ENCODE measurements around the gene ZCCHC12.
A peak's percentile ranks its signal among the peaks of the same experiment; 100 is the strongest.
"Not testable (repeated sequence)": the region's sequence is repeated elsewhere in the genome, so short reads cannot be mapped to it uniquely, and the experiment has no call there.

Gene ZCCHC12

DNA sequence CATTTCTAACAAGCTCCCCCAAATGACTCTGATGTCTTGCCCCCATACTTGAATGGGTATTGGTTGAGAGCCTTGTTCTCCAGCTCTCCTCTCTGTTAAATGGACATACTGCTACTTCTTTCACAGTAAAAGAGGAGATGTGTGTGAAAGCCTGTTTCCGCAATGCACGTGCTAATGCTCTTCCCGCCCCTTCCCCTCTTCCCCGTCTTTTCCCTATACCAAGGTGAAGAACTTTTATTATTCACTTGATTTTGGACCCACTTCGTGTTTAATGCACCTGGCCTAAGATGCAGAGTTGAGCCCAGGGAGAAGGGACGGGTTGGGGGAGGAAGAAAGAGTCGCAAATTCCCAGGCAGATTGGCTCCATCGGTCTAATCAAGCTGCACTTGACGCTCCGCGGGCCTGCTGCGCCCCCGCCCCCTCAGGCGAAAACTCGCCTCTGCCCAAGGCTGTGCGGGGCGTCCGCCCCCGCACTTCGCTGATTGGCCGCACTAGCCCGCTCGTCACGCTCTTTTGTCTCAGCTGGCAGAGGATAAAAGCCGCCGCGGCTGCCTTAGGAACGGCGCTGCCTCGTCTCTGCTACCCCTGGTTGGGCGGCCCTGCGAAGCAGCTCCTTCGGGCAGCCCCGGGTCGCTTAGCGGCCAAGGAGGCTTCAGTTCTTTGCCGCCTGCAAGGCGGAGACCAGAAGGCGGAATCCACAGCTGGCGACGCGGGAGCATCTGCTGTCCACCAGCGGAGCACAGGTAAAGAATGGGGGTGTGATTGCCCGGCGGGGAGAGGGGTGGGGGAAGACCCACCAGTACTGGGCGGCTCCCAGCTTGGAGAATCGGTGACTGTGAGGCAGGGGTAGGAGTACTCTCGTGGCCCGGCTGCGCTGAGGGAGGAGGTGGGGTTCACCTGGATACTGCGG is at the start of gene ZCCHC12:
Gene ZCCHC12 (plus strand): TSS at position 562 of the 910 bp plus-strand sequence. CDS start 1,421 bp downstream, outside the sequence.
- H3K36me3 Mint-ChIP-seq (ENCODE audit: low read depth): no peaks in the 10 kb centered on the region
- H3K4me1 Mint-ChIP-seq (ENCODE audit: low read depth): peaks cover 2% of the 10 kb centered on the region
- H3K9me3 Mint-ChIP-seq: no peaks in the 10 kb centered on the region
- H3K27ac Mint-ChIP-seq: no peak within 1 kb of the TSS
- H3K27me3 Mint-ChIP-seq (ENCODE audit: low read depth): peaks cover 68% of the 10 kb centered on the region
- H3K4me3 Mint-ChIP-seq: peak within 1 kb of the TSS; percentile 21

GRCh38 chrX:118779581-118779980 is 44.0 kb upstream of the ZCCHC12 start:
- no peaks in the 10 kb centered on the region for H3K36me3 Mint-ChIP-seq (ENCODE audit: low read depth)
- H3K27me3 Mint-ChIP-seq (ENCODE audit: low read depth): peaks cover 13% of the 10 kb centered on the region
- no peaks in the 10 kb centered on the region for H3K4me1 Mint-ChIP-seq (ENCODE audit: low read depth)
- no peak overlapping the region for H3K27ac Mint-ChIP-seq
- H3K9me3 Mint-ChIP-seq: no peaks in the 10 kb centered on the region
- H3K4me3 Mint-ChIP-seq: no peak overlapping the region

DNA sequence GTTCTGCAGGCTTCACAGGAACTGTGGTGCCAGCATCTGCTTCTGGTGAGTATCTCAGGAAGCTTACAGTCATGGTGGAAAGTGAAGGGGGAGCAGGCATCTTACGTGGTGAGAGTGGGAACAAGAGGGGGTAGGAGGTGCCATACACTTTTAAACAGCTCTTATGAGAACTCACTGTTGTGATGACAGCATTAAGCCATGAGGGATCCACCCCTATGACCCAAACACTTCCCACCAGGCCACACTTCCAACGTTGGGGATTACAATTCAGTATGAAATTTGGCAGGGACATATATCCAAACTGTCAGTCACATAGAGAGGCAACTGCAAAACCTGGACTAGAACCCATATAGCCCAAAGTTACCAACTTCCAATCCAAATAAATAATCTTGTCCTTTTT is 43.1 kb upstream of the ZCCHC12 start:
- Mint-ChIP-seq H3K27ac (no peak overlapping the region), H3K4me1 (ENCODE audit: low read depth) (no peaks in the 10 kb centered on the region), H3K4me3 (no peak overlapping the region), H3K27me3 (ENCODE audit: low read depth) (peaks cover 7% of the 10 kb centered on the region), H3K36me3 (ENCODE audit: low read depth) (no peaks in the 10 kb centered on the region), H3K9me3 (no peaks in the 10 kb centered on the region)

GRCh38 chrX:118780911-118781310 is 42.7 kb upstream of the ZCCHC12 start:
- no peaks in the 10 kb centered on the region for H3K9me3 Mint-ChIP-seq
- no peak overlapping the region for H3K4me3 Mint-ChIP-seq
- no peaks in the 10 kb centered on the region for H3K4me1 Mint-ChIP-seq (ENCODE audit: low read depth)
- peaks cover 4% of the 10 kb centered on the region for H3K27me3 Mint-ChIP-seq (ENCODE audit: low read depth)
- no peaks in the 10 kb centered on the region for H3K36me3 Mint-ChIP-seq (ENCODE audit: low read depth)
- no peak overlapping the region for H3K27ac Mint-ChIP-seq

DNA sequence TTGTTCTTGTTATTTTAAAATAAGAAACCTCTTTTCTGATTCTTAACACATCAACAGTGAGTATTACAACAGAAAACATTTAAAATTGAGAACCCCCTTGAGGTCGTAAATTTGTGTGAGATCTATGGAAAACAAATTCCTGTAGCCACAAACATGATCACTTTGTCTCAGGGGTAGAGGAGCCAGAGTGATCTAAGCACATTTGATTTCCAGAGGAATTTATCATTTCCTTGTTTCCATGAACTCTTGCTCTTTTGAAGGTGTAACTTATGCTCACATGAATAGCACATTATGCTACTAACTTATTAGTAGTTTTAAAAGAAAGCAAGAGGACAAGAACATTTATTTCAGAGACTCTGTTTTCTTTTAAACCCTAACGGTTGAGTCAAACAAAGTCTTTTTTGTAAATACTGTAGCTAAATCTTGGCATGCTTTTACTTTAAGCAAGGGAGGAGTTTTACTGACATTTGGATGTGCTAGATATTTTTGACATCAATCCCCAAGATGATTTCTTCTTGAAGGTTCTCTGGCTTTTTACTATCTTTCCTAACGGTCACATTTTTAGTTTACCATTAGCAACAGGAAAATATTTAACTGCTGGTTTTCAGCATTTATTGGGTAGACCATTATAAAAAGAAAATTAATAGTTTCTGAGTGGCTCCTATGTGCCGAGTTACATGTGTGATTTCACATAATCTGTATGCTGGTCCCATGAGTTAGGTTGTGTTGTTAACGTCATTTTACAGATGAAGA is 27.9 kb upstream of the ZCCHC12 start:
- no peaks in the 10 kb centered on the region for H3K4me1 Mint-ChIP-seq (ENCODE audit: low read depth)
- H3K36me3 Mint-ChIP-seq (ENCODE audit: low read depth): no peaks in the 10 kb centered on the region
- H3K27me3 Mint-ChIP-seq (ENCODE audit: low read depth): peaks cover 2% of the 10 kb centered on the region
- H3K9me3 Mint-ChIP-seq: no peaks in the 10 kb centered on the region
- no peak overlapping the region for H3K4me3 Mint-ChIP-seq
- no peak overlapping the region for H3K27ac Mint-ChIP-seq

GRCh38 chrX:118802857-118803256 is 20.8 kb upstream of the ZCCHC12 start:
- H3K27me3 Mint-ChIP-seq (ENCODE audit: low read depth): peaks cover 12% of the 10 kb centered on the region
- H3K36me3 Mint-ChIP-seq (ENCODE audit: low read depth): no peaks in the 10 kb centered on the region
- H3K9me3 Mint-ChIP-seq: no peaks in the 10 kb centered on the region
- H3K4me3 Mint-ChIP-seq: no peak overlapping the region
- no peaks in the 10 kb centered on the region for H3K4me1 Mint-ChIP-seq (ENCODE audit: low read depth)
- no peak overlapping the region for H3K27ac Mint-ChIP-seq

- Mint-ChIP-seq H3K36me3 (ENCODE audit: low read depth) (no peaks in the 10 kb centered on the region), H3K27me3 (ENCODE audit: low read depth) (peaks cover 17% of the 10 kb centered on the region), H3K4me1 (ENCODE audit: low read depth) (no peaks in the 10 kb centered on the region), H3K4me3 (no peak overlapping the region), H3K9me3 (no peaks in the 10 kb centered on the region), H3K27ac (no peak overlapping the region)
These were observed 16.2 kb upstream of the ZCCHC12 start for GRCh38 chrX:118807151-118808017.

DNA sequence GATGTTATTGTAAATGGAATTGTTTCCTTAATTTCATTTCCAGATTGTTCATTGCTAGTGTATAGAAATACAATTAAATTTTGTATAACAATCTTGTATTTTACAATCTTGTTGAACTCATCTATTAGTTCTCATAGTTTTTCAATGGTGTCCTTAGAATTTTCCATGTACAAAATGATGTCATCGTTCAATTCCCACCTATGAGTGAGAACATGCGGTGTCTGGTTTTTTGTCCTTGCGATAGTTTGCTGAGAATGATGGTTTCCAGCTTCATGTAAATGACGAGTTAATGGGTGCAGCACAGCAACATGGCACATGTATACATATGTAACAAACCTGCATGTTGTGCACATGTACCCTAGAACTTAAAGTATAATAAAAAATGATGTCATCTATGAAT is 6.4 kb upstream of the ZCCHC12 start:
- not testable (repeated sequence) for H3K36me3 Mint-ChIP-seq (ENCODE audit: low read depth); H3K4me1 Mint-ChIP-seq (ENCODE audit: low read depth); H3K9me3 Mint-ChIP-seq; H3K4me3 Mint-ChIP-seq; H3K27ac Mint-ChIP-seq
- H3K27me3 Mint-ChIP-seq (ENCODE audit: low read depth): peaks cover 20% of the 10 kb centered on the region

DNA sequence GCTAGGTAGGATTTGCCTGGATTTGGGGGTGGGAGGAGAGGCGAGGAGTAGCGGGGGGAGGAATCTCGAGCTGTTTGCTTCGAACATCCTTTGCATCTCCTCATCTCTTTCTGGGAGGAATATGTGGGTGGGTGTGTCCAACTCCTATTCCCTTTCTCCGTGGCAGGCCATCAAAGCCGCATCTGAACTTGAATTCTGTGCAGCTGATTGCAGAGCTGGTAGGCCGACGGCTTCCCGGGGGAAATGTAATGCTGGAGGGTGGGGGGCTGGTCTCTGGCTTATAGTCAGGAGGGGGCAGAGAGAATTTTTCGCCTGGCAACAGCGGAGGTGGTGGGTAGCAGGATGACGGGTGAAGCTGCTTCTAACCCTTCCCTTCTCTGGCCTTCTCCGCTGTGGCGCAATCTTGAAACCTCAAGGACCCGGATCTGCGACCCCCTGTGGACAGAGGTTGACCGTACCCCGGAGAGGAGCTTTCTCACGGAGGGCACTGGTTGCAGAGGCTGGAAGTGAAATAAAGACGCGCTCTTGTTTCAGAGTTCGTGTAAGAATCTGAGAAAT is 628 bp downstream of the ZCCHC12 start:
- peaks cover 2% of the 10 kb centered on the region for H3K4me1 Mint-ChIP-seq (ENCODE audit: low read depth)
- H3K4me3 Mint-ChIP-seq: peak overlapping the region; percentile 21
- peaks cover 72% of the 10 kb centered on the region for H3K27me3 Mint-ChIP-seq (ENCODE audit: low read depth)
- no peak overlapping the region for H3K27ac Mint-ChIP-seq
- H3K9me3 Mint-ChIP-seq: no peaks in the 10 kb centered on the region
- H3K36me3 Mint-ChIP-seq (ENCODE audit: low read depth): no peaks in the 10 kb centered on the region

DNA sequence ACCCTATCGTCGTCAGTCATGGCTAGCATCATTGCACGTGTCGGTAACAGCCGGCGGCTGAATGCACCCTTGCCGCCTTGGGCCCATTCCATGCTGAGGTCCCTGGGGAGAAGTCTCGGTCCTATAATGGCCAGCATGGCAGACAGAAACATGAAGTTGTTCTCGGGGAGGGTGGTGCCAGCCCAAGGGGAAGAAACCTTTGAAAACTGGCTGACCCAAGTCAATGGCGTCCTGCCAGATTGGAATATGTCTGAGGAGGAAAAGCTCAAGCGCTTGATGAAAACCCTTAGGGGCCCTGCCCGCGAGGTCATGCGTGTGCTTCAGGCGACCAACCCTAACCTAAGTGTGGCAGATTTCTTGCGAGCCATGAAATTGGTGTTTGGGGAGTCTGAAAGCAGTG is 1.6 kb downstream of the ZCCHC12 start:
- Mint-ChIP-seq H3K27ac (no peak overlapping the region), H3K4me1 (ENCODE audit: low read depth) (peaks cover 2% of the 10 kb centered on the region), H3K27me3 (ENCODE audit: low read depth) (peaks cover 76% of the 10 kb centered on the region), H3K9me3 (no peaks in the 10 kb centered on the region), H3K36me3 (ENCODE audit: low read depth) (no peaks in the 10 kb centered on the region), H3K4me3 (no peak overlapping the region)

DNA sequence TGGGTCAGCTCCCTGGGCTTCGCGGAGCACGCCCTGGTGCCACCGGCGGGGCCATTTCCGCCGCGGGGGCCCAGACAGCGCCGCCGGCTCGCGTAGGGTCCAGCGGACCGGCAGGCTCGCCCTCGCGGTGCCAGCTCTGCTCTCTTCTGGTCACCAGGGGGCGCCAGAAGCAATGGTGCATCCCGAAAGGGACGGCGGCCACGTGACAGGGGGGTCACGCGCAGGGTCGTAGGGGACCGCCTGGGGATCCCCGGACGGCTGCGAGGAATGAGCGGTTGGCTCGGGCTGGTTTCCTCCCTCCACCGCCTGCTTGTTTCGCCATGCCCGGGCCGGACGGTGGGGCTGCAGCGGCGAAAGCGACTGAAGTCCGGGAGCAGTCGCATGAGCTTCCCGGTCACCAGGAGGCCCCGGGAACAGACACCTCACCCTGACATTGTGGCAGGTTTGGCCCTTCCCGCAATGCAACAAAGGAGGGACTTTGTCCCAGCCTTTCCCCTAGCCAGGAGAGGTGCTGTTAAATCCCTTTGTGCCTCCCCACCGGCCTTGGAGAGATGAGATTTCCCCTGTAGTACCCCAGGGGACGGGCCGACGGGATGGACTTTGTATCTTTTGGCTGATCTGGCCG is 15.8 kb downstream of the ZCCHC12 start:
- H3K4me3 Mint-ChIP-seq: peak overlapping the region; percentile 17
- no peaks in the 10 kb centered on the region for H3K9me3 Mint-ChIP-seq
- peaks cover 22% of the 10 kb centered on the region for H3K27me3 Mint-ChIP-seq (ENCODE audit: low read depth)
- no peaks in the 10 kb centered on the region for H3K36me3 Mint-ChIP-seq (ENCODE audit: low read depth)
- no peaks in the 10 kb centered on the region for H3K4me1 Mint-ChIP-seq (ENCODE audit: low read depth)
- no peak overlapping the region for H3K27ac Mint-ChIP-seq

DNA sequence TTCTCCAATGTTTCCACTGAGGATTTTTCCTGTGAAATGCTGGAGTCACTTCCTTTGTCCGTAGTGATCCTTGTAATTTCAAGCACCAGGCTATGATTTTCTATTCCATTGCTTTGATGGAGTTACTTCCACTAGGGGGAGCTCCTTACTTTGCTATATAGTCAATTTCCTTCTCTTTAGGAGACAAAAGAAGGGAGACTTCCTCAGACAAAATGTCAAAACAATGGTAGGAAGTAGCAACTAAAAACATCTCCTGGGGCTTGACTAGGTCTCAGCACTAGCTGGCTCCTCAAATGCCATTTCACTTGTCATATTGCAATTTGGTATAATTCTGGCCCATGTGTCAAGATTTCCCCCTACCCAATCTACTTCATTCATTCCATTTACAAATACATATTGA is 24.1 kb downstream of the ZCCHC12 start:
- Mint-ChIP-seq H3K27me3 (ENCODE audit: low read depth) (peaks cover 5% of the 10 kb centered on the region), H3K36me3 (ENCODE audit: low read depth) (no peaks in the 10 kb centered on the region), H3K4me3 (no peak overlapping the region), H3K4me1 (ENCODE audit: low read depth) (no peaks in the 10 kb centered on the region), H3K27ac (no peak overlapping the region), H3K9me3 (no peaks in the 10 kb centered on the region)

- Mint-ChIP-seq H3K4me3 (no peak overlapping the region), H3K4me1 (ENCODE audit: low read depth) (no peaks in the 10 kb centered on the region), H3K27ac (no peak overlapping the region), H3K9me3 (no peaks in the 10 kb centered on the region), H3K27me3 (ENCODE audit: low read depth) (peaks cover 5% of the 10 kb centered on the region), H3K36me3 (ENCODE audit: low read depth) (no peaks in the 10 kb centered on the region)
These were observed 30.0 kb downstream of the ZCCHC12 start for GRCh38 chrX:118853596-118853995.
